TTC549 (cell line): ENCODE results near the gene MTHFD2L.

Experiments
- FAIRE-seq: peaks from 2 replicates; lab custom pipeline; 2012; peaks lifted over from hg19 to GRCh38; lab: Jason Lieb, UNC

Gene MTHFD2L

DNA sequence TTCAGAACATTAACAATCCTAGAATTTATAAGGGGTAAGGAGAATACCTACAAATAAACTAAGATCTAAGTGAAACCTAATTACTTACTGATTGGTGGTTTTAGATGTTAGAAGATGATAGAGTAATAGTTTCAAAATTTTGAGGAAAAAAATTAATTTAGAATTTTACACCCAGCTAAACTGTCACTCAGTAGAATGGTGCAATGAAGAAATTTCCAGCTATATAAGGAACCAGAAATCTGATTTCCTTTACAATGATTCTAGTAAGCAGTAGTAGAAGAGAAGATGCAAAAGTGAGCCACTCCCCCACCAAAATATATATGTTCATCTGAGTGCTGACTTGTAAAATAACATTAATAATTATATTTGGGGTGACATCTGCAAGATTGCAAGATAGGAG is 95.0 kb downstream of the MTHFD2L start:
- no peak for FAIRE-seq

- no peak for FAIRE-seq
Observed at GRCh38 chr4:74254386-74254785, 96.5 kb downstream of the MTHFD2L start.

GRCh38 chr4:74255096-74255495 is 97.2 kb downstream of the MTHFD2L start:
- no peak for FAIRE-seq

DNA sequence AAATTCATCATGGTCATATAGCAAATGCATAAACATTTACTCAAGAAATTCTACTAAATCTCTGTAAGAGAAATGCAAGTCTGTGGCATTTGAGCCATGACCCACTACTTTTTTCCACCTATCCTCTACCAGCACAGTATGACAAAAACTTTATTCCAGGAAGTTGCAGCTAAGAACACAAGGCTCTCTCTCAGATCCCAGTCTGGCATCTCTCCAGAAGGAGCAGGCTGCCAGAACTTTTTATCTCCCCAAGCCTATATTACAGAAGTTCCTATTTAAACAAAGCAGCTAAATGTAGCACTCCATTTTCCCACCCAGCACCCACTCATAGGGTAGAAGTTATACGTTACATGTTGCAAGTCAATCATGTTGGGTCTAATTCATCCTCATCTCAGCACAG is 101.0 kb downstream of the MTHFD2L start:
- FAIRE-seq = no peak

DNA sequence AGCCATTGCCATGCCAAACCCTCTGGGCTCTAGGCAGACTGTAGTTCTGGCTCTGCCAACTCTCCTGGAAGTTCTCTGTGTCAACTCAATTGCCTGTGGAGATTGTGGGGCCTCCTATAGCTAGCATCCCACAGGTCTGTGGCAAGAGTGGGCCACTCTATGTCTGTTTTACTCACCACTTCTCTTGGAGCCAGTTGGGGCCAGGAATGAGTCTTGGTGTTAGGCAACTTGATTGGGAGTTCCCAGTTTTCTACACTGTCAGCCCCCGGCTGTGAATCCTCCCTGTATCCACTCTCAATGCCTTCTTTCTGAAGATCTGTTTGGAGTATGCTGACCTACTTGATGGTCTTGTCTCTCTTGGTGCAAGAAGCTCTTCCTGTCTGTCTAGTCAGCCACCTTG is 102.1 kb downstream of the MTHFD2L start:
- no peak for FAIRE-seq

GRCh38 chr4:74262522-74262921 is 104.6 kb downstream of the MTHFD2L start:
- FAIRE-seq = no peak

GRCh38 chr4:74263551-74263950 is 105.6 kb downstream of the MTHFD2L start:
- no peak for FAIRE-seq

- FAIRE-seq = no peak
Observed at GRCh38 chr4:74266081-74266480, 108.2 kb downstream of the MTHFD2L start.

DNA sequence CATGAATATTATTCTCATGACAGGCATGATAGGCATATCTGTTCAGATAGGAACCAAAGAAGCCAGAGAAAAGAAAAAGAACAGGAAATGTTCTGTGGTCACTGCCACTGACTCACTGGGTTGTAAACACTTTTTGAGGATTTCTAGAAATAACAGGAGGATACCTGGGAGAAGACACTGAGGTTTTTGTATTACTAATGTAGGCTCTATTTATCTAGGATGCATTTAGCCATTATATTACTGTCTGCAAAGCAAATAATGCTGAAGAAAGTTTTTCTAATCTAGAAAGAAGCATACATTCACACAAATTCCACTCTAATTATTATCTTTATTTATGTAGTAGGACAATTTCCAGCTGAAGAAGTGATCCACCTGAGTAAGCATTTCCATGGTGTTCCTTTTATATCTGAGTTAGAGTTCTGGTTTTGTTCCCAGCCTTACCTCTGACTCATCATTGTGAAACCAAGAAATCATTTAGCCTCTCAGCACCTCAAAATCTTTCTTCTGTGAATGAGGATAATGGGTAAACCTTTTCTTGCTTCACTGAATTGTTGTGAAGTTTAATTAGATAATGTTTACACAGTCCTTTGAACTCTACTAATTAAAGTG is 110.2 kb downstream of the MTHFD2L start:
- no peak for FAIRE-seq

DNA sequence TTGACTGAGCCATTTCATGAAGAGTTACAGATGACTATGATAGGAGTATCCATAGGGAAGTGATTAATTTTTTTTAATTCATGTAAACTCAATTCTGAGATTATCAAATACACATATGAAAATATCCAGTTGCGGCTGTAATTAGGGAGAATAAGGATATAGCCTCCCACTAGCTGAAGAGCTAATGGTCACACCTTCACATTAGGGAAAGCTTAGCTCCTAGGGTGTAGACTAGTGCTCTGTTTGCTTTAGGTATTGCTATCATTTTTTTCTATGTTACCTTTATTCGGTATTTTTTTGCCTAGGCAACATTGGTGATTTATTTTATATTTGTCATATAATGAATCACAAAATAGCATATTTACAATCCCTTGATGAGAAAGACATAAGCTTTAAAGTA is 110.7 kb downstream of the MTHFD2L start:
- FAIRE-seq = no peak

DNA sequence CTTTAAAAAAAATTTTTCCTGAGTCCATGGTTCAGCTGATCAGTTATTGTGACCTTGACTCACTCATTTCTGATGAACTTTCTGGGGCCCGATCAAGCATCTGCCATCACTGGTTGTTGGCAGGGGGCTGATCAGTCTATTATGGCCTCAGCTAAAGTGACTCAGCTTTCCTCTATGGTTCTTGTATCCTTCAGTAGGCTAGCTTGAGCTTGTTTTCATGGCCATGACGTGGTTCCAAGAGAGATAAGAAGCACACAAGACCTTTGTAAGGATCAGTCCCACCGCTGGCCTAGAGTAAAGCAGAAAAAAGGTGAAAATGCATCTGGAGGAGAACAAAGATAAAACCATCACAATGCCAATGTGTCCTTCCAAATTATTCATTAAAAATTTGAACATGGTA is 120.6 kb downstream of the MTHFD2L start:
- FAIRE-seq = no peak

- no peak for FAIRE-seq
Observed at GRCh38 chr4:74279716-74280115, 121.8 kb downstream of the MTHFD2L start.

- no peak for FAIRE-seq
Observed at GRCh38 chr4:74282926-74283325, 125.0 kb downstream of the MTHFD2L start.

DNA sequence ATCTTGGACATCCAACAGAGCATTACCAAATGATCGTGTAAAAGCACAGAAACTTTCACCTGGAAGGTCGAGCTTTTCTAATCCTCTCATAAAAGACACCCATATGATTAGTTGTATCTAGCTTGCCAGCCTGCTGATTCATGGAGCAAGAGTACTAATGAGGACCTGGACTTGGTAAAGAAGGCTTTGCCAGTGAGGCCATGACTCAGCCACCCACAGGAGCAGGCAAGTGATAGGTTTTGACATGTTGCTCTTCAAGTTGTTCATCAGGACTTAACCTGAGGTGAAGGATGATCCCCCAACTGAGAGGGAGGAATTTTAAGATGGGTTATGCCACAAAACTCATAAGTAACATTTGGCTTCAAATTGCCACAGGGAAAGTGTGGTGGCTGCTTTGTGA is 125.7 kb downstream of the MTHFD2L start:
- FAIRE-seq = no peak

- no peak for FAIRE-seq
Observed at GRCh38 chr4:74284053-74284452, 126.1 kb downstream of the MTHFD2L start.

- no peak for FAIRE-seq
Observed at GRCh38 chr4:74287164-74287563, 129.2 kb downstream of the MTHFD2L start.

DNA sequence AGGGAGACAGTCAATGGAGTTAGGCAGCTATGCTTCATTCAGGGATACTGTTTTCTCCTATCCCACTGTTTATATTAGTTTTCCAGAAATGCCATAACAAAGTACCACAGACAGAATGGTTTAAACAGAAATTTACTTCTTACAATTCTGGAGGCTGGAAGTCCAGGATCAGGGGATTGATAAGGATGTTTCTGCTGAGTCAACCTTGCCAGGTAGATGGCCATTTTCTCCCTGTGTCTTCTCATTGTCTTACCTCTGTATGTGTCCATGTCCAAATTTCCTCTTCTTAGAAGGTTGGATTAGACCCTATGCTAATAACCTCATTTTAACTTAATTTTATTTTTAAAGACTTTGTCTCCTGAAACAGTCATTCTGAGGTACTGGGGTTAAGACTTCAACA is 129.9 kb downstream of the MTHFD2L start:
- no peak for FAIRE-seq

- FAIRE-seq = no peak
Observed at GRCh38 chr4:74291471-74291870, 133.6 kb downstream of the MTHFD2L start.

GRCh38 chr4:74292111-74292870 is 134.4 kb downstream of the MTHFD2L start:
- no peak for FAIRE-seq

DNA sequence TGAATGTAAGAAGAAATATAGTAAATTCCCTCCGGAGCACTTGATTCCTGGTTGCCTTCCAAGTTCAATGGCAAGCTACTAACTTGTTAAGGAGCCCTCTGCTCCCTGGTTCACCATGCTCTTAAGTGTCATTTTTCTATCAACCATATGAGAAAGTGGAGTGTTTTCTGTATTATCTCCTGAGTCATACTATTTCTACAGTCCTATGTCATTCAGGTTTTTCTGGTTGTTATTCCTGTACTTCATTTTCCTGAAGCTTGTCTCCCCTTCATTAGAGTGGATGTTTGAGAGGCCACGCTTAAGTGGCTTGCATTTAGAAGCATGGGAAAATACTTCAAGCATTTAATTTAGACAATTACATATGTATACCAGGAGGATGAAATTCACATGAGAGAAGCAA is 135.6 kb downstream of the MTHFD2L start:
- no peak for FAIRE-seq

DNA sequence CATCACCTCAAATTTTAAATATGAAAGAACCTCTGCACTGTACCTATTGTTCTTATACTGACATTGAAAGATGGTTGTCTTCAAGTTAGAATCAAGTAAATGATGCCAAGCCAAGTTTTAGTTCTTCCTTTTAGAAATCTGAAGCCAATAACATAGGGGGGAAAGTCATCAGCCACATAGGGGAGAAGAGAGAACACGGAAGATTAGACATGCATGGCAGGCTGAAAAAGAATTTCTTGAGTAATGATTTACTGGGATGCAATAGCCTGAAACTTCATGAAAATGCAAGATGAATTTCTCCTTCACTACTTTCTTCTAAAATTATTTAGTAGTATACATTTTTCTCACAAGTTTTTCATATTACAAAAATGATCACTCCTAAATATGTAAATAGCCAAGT is 136.8 kb downstream of the MTHFD2L start:
- FAIRE-seq = no peak

DNA sequence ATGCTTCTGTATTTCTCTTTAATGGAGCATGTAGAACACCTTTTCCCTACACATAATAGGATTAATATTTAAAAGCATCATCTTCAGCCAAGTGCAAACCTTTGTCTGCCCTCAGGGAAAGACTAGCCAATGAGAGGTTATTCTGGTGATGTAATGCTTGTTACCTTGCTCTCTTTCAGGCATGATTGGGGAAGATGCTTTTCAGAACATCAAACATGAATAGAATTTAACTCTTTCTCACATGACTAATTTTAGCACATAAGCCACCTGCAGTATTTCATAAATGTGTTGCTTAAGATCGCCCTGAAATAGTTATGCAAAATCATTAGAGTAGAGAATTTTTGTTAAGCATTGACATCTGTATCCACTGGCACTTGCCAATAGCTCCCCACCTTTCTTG is 139.6 kb downstream of the MTHFD2L start:
- no peak for FAIRE-seq

GRCh38 chr4:74304095-74304625 is 146.2 kb downstream of the MTHFD2L start:
- FAIRE-seq = no peak

GRCh38 chr4:74305000-74305399 is 147.1 kb downstream of the MTHFD2L start:
- no peak for FAIRE-seq
